ENCODE results near the gene NAE1. TPM values are rescaled to one million over a fixed set of nuclear protein-coding genes. Genes with fewer than 3 reads are reported as not detected.

NAE1 gene
- total RNA-seq, 1 donor from 2014 or later = 65.0 TPM

DNA sequence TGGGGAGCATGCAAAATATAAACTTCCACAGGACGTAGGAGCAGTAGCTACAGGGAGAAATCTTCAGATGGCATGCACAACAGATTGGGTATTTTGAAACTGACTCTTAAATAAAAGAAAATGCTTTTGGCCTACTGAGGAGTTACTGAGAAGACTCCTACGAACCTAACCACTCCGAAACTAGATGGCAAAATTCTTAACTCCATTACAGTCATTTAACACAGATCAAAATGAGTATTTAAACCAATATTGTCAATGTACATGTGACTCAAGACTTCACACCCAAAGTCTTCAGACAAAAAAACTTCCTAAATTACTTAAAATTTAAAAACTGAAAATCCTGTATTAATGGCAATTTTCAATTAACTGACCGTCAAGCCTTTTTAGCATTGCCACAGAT, 21.0 kb downstream of the NAE1 start:
- FAIRE-seq (no peak), DNase-seq (ENCODE audit: low read depth) (no peak)
- no peak overlapping the region for H3K4me3 ChIP-seq (ENCODE audit: insufficient read depth, low read depth, low read length)
- no peaks in the 10 kb centered on the region for H3K4me1 ChIP-seq (ENCODE audit: insufficient read depth, low read length)
- peaks cover 38% of the 10 kb centered on the region for H3K36me3 ChIP-seq (ENCODE audit: insufficient read depth, low read length)
- H4K20me1 ChIP-seq (ENCODE audit: insufficient read depth, low read length) = no peaks in the 10 kb centered on the region
- peaks cover 3% of the 10 kb centered on the region for H3K36me3 Mint-ChIP-seq (ENCODE audit: low read depth, unreplicated experiment)
- H3K9me3 ChIP-seq (ENCODE audit: insufficient read depth, low read depth, low read length) = no peaks in the 10 kb centered on the region
- no peak for TF ChIP-seq CTCF (IDR thresholded peaks at IDR 0.05; ENCODE audit: insufficient read depth, low read depth, low read length)
- TF ChIP-seq EZH2 (IDR thresholded peaks at IDR 0.05; ENCODE audit: insufficient read depth, low read length) = no peak
- H2AFZ ChIP-seq (ENCODE audit: low read depth, low read length) = no peak overlapping the region
- H3K27me3 ChIP-seq (ENCODE audit: insufficient read depth, low read length) = no peaks in the 10 kb centered on the region
- no peaks in the 10 kb centered on the region for H3K4me1 Mint-ChIP-seq (ENCODE audit: low read depth, unreplicated experiment)
- H3K4me2 ChIP-seq (ENCODE audit: low read length) = no peak overlapping the region
- H3K27ac ChIP-seq (ENCODE audit: low read depth, low read length) = no peak overlapping the region
- no peaks in the 10 kb centered on the region for H3K79me2 ChIP-seq (ENCODE audit: insufficient read depth, low read length)
- H3K27me3 Mint-ChIP-seq (ENCODE audit: low read depth, unreplicated experiment) = no peaks in the 10 kb centered on the region
- H3K9ac ChIP-seq (ENCODE audit: low read length) = no peak overlapping the region
- no peak overlapping the region for H3K4me3 Mint-ChIP-seq (ENCODE audit: unreplicated experiment)
- no peaks in the 10 kb centered on the region for H3K9me3 Mint-ChIP-seq (ENCODE audit: unreplicated experiment)
- no peak overlapping the region for H3K27ac Mint-ChIP-seq (ENCODE audit: unreplicated experiment)

DNA sequence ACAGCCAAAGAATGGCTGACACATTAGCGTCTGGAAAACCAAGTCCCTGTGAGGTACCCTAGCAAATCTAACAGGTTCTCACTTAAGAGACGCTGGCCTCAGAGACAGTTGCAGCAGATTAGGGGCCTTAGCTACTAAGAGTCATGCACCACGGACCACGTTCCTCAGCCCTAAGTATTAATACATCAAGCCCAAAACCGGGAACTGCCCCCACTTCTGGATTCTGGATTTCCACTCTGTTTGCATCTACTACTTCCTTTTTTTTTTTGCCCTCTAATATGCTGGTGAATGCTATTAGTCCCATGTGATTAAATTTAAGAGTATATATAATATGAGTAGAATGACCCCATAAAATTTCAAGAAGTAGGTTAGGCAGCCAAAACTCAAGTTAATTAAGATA, 28.6 kb downstream of the NAE1 start:
- H3K36me3 ChIP-seq (ENCODE audit: insufficient read depth, low read length) = peaks cover 24% of the 10 kb centered on the region
- H3K4me3 ChIP-seq (ENCODE audit: insufficient read depth, low read depth, low read length) = no peak overlapping the region
- H3K27me3 Mint-ChIP-seq (ENCODE audit: low read depth, unreplicated experiment) = no peaks in the 10 kb centered on the region

More for the DNA sequence above, 28.6 kb downstream of the NAE1 start:
- Histone ChIP-seq H3K9me3 (ENCODE audit: insufficient read depth, low read depth, low read length) (no peaks in the 10 kb centered on the region), H3K4me1 (ENCODE audit: insufficient read depth, low read length) (no peaks in the 10 kb centered on the region), H3K4me2 (ENCODE audit: low read length) (no peak overlapping the region), H3K79me2 (ENCODE audit: insufficient read depth, low read length) (no peaks in the 10 kb centered on the region), H3K9ac (ENCODE audit: low read length) (no peak overlapping the region), H2AFZ (ENCODE audit: low read depth, low read length) (no peak overlapping the region), H3K27me3 (ENCODE audit: insufficient read depth, low read length) (no peaks in the 10 kb centered on the region), H3K27ac (ENCODE audit: low read depth, low read length) (no peak overlapping the region), H4K20me1 (ENCODE audit: insufficient read depth, low read length) (no peaks in the 10 kb centered on the region)
- Mint-ChIP-seq H3K4me1 (ENCODE audit: low read depth, unreplicated experiment) (no peaks in the 10 kb centered on the region), H3K4me3 (ENCODE audit: unreplicated experiment) (no peak overlapping the region), H3K27ac (ENCODE audit: unreplicated experiment) (no peak overlapping the region), H3K9me3 (ENCODE audit: unreplicated experiment) (no peaks in the 10 kb centered on the region), H3K36me3 (ENCODE audit: low read depth, unreplicated experiment) (peaks cover 6% of the 10 kb centered on the region)
- FAIRE-seq = no peak
- no peak for TF ChIP-seq CTCF (IDR thresholded peaks at IDR 0.05; ENCODE audit: insufficient read depth, low read depth, low read length)
- no peak for DNase-seq (ENCODE audit: low read depth)
